Stimulated activated CD4-positive, alpha-beta T cell treated with anti-CD3 and anti-CD28 coated beads, Interleukin-2, amount 100 ng/mL, for 48 hours (primary cell): ENCODE data around the gene SLC29A1.

Experiments used
- DNase-seq, 2 donors: peaks; one replicate each; pipeline ENCODE4 v3.0.0-alpha.2; 2020

The SLC29A1 gene

DNA sequence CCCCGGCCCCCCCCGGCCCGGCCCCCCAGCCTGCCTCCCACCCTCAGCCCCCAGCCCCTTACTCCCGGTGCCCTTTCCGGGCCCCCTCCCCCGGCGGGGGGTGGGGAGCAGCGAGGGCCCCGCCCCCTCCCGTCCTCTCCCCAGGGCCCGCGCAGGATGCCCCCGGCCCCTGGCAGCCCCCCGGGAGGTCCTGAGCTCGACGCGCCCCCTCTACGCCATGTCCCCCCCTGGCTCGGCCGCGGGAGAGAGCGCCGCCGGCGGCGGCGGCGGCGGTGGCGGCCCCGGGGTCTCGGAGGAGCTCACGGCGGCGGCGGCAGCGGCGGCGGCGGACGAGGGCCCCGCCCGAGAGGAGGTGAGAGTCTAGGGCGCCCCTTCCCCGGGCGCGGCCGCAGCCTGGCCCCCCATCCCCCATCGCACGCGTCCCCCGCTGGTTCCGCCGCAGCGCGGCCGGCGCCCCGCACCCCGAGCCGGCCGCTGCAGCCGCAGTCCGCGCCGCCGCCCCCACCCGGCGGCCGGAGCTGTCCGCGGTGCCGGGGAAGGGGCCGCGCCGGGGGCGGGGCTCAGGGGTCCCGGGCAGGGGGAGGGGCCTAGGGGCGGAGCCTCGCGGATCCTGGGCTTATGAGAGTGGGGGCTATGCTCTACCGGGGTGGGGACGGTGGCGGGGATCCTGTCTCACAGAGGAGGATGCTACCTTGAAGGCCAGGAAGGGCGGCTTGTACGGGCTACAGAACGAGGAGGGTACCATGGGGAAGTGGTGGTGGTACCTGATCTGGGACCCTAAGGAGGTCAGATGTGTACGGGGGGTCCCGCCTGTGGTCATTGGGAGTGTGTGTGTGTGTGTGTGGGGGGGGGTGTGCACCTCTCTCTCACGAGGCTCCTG is 47.4 kb downstream of the SLC29A1 start:
- DNase-seq: no peak

DNA sequence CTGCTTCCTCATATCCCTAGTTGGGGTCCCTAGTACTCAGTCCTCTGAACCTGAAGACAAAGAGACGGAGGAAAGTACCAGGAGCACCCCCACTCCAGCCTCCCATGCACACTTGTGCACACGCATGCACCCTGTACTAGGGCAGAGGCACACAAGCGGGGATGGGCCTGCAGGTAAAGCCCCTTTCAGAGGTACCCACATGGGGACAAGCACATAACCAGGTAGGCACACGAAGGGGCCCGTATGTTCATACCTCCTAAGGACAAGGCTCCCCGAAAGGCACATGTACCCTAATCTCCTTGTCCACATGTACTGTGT is 48.0 kb downstream of the SLC29A1 start:
- DNase-seq: no peak

DNA sequence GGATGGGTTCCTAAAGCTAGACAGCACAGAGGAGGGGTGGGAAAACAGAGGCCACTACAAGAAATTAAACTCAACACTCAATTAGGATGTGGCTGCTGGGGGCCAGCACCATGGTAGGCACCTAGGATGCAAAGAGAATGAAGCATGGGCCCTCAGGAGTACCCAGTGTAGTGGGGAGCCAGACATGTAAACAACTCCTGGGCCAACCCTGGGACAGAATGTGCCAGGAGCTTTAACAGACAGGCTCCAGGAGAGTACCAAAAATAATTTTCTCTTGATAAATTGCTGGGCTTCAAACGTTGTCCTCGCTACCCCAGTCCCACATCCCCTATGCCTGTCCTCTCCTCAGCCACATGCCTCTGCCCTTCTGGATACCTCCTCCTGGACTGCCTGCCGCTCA is 48.5 kb downstream of the SLC29A1 start:
- no peak for DNase-seq

DNA sequence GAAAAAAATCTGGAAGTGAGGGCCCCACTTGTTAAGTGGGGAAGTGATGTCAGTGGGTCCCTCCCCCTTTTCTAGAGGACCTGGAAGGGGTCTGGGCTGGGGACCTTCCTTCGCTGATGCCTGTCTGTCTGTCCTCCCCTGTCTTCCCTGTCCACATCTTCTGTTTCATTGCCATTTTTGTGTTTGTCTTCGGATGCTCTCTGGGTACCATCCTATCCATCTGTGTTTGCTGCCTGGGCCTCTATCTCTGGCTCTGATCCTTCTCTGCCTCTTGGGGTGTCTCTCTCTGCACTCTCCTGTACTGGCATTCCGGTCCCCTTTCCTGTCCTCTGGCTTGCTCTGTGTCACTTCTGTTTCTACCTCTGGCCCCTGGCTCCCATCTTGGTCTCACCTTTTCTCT is 49.1 kb downstream of the SLC29A1 start:
- DNase-seq: no peak

DNA sequence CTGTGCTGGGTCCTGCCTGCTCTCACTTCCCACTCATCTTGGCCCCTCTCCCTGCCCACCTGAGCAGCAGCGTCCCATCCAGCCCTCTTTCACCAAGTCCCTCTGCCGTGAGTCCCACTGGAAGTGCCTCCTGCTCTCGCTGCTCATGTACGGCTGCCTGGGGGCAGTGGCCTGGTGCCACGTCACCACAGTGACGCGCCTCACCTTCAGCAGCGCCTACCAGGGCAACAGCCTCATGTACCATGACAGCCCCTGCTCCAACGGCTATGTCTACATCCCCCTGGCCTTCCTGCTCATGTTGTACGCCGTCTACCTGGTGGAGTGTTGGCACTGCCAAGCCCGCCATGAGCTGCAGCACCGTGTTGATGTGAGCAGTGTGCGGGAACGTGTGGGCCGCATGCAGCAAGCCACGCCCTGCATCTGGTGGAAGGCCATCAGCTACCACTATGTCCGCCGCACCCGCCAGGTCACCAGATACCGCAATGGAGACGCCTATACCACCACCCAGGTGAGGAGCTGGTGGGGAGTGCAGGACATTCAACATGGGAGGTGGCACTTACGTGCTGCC is 49.7 kb downstream of the SLC29A1 start:
- DNase-seq: no peak

DNA sequence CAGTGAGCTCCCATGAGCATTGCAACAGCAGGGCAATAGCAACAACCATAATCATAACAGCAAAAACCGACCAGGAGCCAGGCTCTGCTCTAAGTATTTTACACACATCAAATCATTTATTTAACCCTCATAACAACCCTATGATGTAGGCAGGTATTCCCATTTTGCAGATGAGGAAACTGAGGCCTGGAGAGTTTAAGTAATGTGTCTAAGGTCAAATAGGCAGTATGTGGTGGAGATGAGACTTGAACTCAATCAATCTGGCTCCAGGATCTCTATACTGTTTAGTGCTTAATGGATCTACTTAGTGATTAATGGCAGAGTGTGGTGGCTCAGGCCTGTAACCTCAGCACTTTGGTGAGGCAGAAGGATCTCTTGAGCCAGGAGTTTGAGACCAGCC is 50.2 kb downstream of the SLC29A1 start:
- no peak for DNase-seq

DNA sequence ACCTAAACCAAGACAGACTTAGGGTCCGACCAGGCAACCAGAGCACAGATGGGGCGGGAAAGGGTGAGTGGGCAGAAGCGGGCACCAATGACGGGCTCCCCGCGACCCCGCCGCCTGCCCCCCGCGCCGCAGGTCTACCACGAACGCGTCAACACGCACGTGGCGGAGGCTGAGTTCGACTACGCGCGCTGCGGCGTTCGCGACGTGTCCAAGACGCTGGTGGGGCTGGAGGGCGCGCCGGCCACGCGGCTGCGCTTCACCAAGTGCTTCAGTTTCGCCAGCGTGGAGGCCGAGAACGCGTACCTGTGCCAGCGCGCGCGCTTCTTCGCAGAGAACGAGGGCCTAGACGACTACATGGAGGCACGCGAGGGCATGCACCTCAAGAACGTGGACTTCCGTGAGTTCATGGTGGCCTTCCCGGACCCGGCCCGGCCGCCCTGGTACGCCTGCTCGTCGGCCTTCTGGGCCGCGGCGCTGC is 51.9 kb downstream of the SLC29A1 start:
- DNase-seq: no peak

DNA sequence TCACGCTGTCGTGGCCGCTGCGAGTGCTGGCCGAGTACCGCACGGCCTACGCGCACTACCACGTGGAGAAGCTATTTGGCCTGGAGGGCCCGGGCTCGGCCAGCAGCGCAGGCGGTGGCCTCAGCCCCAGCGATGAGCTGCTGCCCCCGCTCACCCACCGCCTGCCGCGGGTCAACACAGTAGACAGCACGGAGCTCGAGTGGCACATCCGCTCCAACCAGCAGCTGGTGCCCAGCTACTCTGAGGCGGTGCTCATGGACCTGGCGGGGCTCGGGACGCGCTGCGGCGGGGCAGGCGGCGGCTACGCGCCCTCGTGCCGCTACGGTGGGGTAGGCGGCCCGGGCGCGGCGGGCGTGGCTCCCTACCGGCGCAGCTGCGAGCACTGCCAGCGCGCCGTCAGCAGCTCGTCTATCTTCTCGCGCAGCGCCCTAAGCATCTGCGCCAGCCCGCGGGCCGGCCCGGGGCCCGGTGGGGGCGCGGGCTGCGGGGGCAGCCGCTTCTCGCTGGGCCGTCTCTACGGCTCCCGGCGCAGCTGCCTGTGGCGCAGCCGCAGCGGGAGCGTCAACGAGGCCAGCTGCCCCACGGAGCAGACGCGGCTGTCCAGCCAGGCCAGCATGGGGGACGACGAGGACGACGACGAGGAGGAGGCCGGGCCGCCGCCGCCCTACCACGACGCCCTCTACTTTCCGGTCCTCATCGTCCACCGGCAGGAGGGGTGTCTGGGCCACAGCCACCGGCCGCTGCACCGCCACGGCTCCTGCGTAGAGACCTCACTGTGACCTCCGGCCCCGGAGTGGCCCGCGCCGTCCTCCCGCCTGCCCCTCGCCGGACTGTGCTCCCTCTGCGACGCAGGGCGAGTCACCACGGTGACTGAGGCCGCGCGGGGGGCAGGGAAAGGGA is 52.6 kb downstream of the SLC29A1 start:
- DNase-seq: no peak

DNA sequence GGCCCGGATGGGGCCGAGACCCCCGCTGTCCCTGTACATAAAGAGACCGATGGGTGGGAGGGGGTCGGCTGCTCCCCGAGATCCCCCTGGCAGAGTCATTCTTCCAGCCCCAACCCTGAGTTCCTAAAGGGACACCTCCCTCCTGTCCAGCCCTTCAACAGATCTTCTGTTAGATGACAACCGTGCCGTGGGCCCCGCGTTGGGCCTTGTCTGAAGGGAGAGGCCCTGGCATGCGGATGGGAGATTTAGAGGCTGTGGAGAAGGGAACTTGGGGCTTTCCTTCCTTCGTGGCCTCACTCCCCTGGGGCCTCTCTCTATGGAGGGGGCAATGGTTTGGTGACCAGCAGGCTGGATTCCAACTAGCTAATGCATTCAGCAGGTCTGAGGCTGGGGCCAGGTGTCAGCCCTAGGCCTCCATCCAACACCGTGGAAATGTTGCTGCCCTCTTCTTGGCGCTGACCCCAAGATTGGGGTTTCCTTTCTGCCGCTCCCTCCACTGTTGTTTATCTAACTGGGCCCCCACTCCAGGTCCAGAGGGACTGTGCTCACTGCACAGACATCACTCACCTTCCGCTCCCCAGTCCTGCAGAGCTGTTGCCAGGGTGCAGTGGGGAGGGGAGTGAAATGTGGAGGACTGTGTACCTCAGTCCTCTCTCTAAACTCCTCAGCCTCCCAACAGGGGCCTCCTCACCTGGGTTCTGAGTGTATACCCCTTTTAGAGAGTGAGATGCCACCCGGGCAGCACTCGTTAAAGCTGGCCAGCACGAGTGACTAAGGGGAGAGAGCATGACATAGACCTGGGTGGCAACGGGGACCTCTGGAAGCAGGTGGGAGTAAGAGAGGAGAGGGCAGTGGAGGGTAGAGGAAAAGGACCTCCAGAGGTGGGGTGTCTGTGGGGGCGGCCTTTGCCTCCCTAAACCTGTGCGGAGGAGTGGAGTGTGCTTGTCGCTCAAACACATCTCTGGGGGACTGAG is 53.6 kb downstream of the SLC29A1 start:
- DNase-seq: no peak

DNA sequence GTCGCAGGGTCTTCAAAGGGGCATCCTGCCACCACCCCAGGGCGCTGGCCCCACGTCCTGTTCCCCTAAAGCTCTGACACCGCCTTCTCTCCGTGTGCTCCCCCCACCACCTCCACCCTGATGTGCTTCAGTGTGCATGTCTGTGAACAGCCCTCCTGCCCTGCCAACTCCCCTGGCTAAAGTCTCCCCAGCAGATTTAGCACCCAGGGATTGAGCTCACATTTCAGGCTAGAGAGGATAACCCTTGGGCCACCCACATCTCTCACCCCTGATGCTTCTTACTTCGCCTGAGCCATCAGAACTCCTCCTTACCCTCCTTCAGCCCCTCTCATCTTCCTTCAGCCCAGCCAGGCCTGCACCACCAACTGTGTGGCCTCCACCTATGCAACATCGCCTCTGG is 54.4 kb downstream of the SLC29A1 start:
- no peak for DNase-seq

DNA sequence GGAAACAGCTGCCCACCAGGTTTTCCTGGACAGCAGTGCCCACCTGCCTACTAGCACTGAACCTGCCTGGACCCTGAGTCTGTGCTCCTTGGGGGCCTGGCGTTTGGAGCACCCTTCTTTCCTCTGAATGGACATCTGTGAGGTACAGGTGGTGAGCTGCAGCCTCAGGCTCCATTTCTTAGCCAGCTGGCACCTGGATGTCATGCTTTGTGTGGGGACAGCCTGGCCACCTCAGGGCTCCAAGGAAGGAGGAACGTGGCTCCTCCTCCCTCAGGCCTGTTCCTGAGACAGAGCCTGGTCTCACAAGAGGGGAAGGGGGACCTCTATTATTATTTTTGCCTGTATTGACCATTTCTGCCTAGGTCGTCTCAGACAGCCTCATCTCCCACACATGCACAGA is 54.9 kb downstream of the SLC29A1 start:
- no peak for DNase-seq

DNA sequence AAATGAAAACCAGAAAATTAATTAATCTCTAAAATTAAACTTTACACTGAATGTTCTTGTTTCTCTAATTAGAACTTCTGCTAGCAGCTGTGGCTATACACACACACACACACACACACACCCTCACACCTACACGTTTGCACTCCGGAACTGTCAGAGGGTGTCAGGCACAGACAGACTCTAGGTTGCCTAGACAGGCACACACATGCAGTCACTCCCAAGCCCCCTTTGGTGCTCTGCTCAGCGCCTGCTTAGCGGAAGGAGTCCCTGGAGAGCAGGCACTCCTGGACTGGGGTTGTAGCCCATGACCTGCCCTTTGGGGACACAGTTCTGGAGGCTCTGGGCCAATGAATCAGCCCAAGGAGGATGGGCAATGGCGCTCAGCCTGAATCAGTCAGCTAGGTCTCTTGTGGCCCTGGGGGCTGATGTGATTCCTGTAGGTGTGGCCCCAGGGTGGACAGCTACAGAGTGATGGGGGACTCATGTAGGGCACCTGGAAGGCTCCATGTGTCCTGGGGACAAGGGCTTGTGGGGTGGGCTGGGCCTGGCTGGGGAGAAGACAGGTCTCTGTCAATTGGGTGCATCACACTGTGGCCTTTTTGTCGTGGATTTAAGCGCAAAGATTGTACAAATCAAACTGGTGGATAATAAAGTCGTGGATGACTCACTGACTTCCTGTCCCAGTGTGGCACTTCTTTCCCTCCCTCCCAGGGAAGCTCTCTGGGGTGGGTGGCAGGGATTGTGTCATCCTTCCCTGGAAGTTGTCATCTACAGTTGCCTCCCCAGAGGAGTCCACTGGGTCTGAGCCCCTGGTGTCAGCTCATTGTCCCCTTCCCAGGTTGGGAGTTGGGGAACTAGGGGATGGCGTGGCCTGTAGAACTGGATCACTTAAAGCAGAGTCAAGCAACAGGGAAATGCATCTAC is 55.6 kb downstream of the SLC29A1 start:
- DNase-seq: no peak
